Spleen (tissue), 11 donors: ENCODE results near the gene PI4K2A. TPM values are rescaled to one million over a fixed set of nuclear protein-coding genes. Genes with fewer than 3 reads are reported as not detected.

Experiments used
- DNase-seq: peaks from one replicate; pipeline ENCODE4 v3.0.0-alpha.2; 2020
- H3K27ac ChIP-seq, 8 donors: fragments of 200-600 bp; sonication (generic) in 7 of 8; 1 replicate in 4 of 8; 2 replicates in 4 of 8; pipeline versions ENCODE4 v1.5.0 to v1.8.0; 2016 to 2021; ENCODE audit warnings: inconsistent platforms in 4 of 8, mild to moderate bottlenecking in 4 of 8, moderate library complexity in 1 of 8
- H3K27me3 ChIP-seq, 7 donors: fragments of 200-600 bp; sonication (generic) in 6 of 7; replicated peaks in 1 of 7; 1 replicate in 4 of 7; 2 replicates in 3 of 7; pipeline versions ENCODE4 v1.5.0 to v1.8.0; 2016 to 2021; ENCODE audit warnings: inconsistent platforms in 3 of 7, mild to moderate bottlenecking in 1 of 7
- H3K36me3 ChIP-seq, 6 donors: fragments of 200-600 bp; sonication (generic) in 5 of 6; 1 replicate in 4 of 6; 2 replicates in 2 of 6; pipeline versions ENCODE4 v1.5.0 to v1.8.0; 2016 to 2021; ENCODE audit warnings: inconsistent platforms in 2 of 6
- H3K4me1 ChIP-seq, 6 donors: fragments of 200-600 bp; sonication (generic) in 5 of 6; 1 replicate in 3 of 6; 2 replicates in 3 of 6; pipeline versions ENCODE4 v1.5.0 to v1.8.0; 2016 to 2021; ENCODE audit warnings: inconsistent platforms in 3 of 6
- H3K4me3 ChIP-seq, 8 donors: fragments of 200-600 bp; sonication (generic) in 7 of 8; 1 replicate in 4 of 8; 2 replicates in 4 of 8; pipeline versions ENCODE4 v1.5.0 to v1.8.0; 2016 to 2021; ENCODE audit warnings: inconsistent platforms in 4 of 8, mild to moderate bottlenecking in 4 of 8, moderate library complexity in 2 of 8
- H3K9me3 ChIP-seq, 8 donors: fragments of 200-600 bp; sonication (generic) in 7 of 8; 1 replicate in 4 of 8; 2 replicates in 4 of 8; pipeline versions ENCODE4 v1.5.0 to v1.8.0; 2016 to 2021; ENCODE audit warnings: inconsistent platforms in 4 of 8
- POLR2A ChIP-seq, 3 donors: fragments of 450-650 bp; IDR thresholded peaks; one replicate each; pipeline ENCODE4 v1.5.1; 2017; ENCODE audit warnings: antibody characterized with exemption in 3 of 3, mild to moderate bottlenecking in 1 of 3
- POLR2AphosphoS5 ChIP-seq, 3 donors: sonication (generic); formaldehyde crosslinking; IDR thresholded peaks; one replicate each; pipeline ENCODE4 v1.5.1; 2017; ENCODE audit warnings: antibody characterized with exemption in 3 of 3
- WGBS, 5 donors: extraction: QIAGEN DNeasy Blood & Tissue Kit in 3 of 5; methylation state at CpG; one replicate each; pipeline versions ENCODE4 v1.1.5 to v1.1.7; 2013 to 2018; 5-methylcytosine and 5-hydroxymethylcytosine counted together
- intact Hi-C: fragments of 100-400 bp; cut with DNase I; formaldehyde crosslinking; loops from one replicate; pipeline ENCODE4 v1.15.0; 2023; ENCODE audit warnings: low total_unique reads
- polyA plus RNA-seq, 3 donors: library from polyadenylated mRNA; stranded (reverse); fragments of 200-250 nt; gene quantifications; one replicate each; pipeline ENCODE4 v1.2.1, GENCODE V29; 2013
- total RNA-seq, 7 donors: library from RNA; depleted of rRNA in 3 of 7; stranded (reverse); fragments of >200 nt in 3 of 7; fragmentation: NEBNext Ultra II Directional in 4 of 7; extraction: Animal tissue kit (Norgen Biotek cat#: 25700) in 4 of 7; gene quantifications; one replicate each; pipeline versions ENCODE4 v1.1.0 to v1.2.1, GENCODE V29; 2016 to 2021
- TF ChIP-seq, protein P1 (sequence below), 11 experiments: fragments of 200-600 bp in 7 of 11; fragments of 450-650 bp in 4 of 11; sonication (generic) in 4 of 11; IDR thresholded peaks in 8 of 11; conservative IDR thresholded peaks in 3 of 11; 1 replicate in 7 of 11; 2 replicates in 4 of 11; pipeline versions ENCODE4 v1.4.0 to v1.8.0; 2016 to 2021; ENCODE audit warnings: antibody characterized with exemption in 11 of 11, inconsistent platforms in 4 of 11, mild to moderate bottlenecking in 1 of 11
- donor health status: healthy with polysubstance abuse.
- donor health status: DM: no; HTN: no; CAD: no; lungs with moderate emphysema.
- donor health status: DM: no; HTN: no; CAD: no.
- donor health status: Bipolar disorder and iron deficiency.
- donor health status: healthy.
- donor health status: DM: no; HTN: no; CAD: no.
- donor health status: DM: yes; HTN: yes; CAD: no.

PI4K2A gene
- total and polyA plus RNA-seq, 10 donors = 7.1 to 28.7 (median 22.5) TPM

DNA sequence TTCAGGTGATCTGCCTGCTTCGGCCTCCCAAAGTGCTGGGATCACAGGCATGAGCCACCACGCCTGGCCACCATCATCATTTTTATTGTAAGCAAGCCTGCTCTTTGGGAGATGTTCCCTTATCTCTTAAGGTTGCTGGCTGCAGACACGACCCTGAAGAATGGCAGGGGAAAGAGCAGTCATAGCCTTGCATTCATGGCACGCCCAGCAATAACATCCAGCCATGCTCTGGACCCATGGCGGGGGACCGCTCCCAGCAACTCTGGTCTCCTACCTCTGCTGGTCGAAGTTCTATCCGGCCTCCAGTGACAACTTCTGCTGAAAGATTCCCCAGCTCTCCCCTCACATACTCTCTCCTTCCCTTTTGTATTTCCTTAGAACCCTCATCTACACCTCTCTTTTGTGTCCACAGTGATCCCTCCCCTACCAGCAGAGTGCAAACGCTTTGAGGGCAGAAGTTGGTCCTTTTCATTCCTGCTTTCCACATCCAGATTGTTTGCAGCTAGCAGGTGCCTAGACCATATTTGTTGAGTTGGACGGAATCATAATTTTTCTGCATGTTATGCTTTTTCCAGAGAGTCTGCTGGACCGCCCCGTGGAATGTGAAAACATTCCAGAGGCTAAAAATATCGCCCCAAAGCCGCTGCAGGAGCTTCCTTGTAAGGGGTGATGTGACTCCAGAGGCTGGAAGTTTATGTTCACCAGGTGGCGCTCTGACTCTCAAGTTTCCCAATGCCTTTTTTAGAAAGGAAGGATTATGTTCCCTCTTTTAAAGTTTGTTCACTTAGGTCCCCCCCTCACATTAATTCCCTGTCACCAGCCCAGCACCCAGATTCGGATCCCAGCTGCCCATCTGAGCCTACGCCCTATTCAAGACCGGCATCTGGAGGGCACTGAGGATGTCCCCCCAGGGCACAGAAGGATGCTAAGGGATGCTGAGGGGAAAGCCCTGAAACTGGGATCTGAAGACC is 68.8 kb downstream of the PI4K2A start:
- no peak for TF ChIP-seq POLR2A (IDR thresholded peaks at IDR 0.05)
- TF ChIP-seq, protein P1, sequence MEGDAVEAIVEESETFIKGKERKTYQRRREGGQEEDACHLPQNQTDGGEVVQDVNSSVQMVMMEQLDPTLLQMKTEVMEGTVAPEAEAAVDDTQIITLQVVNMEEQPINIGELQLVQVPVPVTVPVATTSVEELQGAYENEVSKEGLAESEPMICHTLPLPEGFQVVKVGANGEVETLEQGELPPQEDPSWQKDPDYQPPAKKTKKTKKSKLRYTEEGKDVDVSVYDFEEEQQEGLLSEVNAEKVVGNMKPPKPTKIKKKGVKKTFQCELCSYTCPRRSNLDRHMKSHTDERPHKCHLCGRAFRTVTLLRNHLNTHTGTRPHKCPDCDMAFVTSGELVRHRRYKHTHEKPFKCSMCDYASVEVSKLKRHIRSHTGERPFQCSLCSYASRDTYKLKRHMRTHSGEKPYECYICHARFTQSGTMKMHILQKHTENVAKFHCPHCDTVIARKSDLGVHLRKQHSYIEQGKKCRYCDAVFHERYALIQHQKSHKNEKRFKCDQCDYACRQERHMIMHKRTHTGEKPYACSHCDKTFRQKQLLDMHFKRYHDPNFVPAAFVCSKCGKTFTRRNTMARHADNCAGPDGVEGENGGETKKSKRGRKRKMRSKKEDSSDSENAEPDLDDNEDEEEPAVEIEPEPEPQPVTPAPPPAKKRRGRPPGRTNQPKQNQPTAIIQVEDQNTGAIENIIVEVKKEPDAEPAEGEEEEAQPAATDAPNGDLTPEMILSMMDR (IDR thresholded peaks at IDR 0.05 in 8 of 11, conservative IDR thresholded peaks at IDR 0.05 in 3 of 11) = peak in 10 of 11 experiments; percentile 18 to 72 (median 50)
- DNase-seq = peak; percentile 58
- Histone ChIP-seq H3K27ac (peak overlapping the region in 1 of 8 donors; percentile 30), H3K27me3 (peaks cover 0 to 48% (median 3%) of the 10 kb centered on the region in 7 donors), H3K4me3 (no peak overlapping the region), H3K9me3 (no peaks in the 10 kb centered on the region), H3K36me3 (no peaks in the 10 kb centered on the region), H3K4me1 (peaks cover 4 to 38% (median 24%) of the 10 kb centered on the region in 6 donors)
- intact Hi-C loops = no loop called here
- 41 to 47% (median 42%) methylated on average over 18 of the region's 18 CpGs for WGBS, 5 donors

DNA sequence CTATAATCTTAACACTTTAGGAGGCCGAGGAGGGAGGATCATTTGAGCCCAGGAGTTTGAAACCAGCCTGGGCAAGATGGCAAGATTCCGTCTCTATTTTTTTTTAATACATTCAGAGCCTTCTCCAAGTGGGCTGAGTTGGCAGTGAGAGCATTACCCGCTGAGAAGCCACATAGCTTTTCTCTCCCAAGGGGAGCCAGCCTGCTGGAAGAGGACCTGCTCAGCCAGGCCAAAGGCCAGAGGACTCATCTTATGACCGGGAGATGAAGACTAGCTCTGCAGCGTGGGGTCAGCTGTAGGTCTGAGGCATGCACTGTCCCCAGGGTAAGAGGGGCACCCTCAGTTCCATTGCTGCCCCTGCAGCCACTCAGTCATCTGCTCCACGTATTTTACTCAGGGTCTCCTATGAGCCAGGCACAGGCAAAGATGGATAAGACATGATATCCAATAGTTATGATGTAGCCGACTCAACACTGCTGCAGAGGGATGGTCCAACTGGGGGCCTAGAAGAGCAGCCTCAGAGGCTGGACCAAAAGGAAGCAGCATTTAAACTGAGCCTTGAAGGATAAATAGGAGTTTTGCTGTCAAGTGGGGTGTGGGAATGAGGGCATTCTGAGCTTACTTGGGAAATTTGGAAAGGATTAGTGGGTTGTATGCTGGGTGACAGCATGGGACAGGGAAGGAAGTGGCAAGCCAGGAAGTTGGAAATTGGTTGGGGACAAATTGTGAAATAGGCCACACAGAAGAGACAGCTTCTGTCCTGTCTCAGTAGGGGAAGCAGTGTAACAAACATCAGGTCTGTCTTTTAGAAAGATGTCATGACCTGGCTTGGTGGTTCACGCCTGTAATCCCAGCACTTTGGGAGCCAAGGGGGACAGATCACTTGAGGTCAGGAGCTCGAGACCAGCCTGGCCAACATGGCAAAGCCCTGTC is 71.4 kb downstream of the PI4K2A start:
- DNase-seq = no peak
- intact Hi-C loops = no loop called here
- TF ChIP-seq POLR2AphosphoS5 (IDR thresholded peaks at IDR 0.05) = peak in 1 of 3 donors; percentile 11
- no peak for TF ChIP-seq POLR2A (IDR thresholded peaks at IDR 0.05)
- no peaks in the 10 kb centered on the region for H3K36me3 ChIP-seq
- H3K27ac ChIP-seq = peak overlapping the region in 4 of 8 donors; percentile 19 to 90 (median 83)
- peaks cover 0 to 55% (median 5%) of the 10 kb centered on the region in 7 donors for H3K27me3 ChIP-seq
- no peak overlapping the region for H3K4me3 ChIP-seq
- H3K9me3 ChIP-seq = no peaks in the 10 kb centered on the region
- H3K4me1 ChIP-seq = peaks cover 4 to 63% (median 38%) of the 10 kb centered on the region in 6 donors
- 74 to 90% (median 79%) methylated on average over 9 of the region's 9 CpGs for WGBS, 5 donors

DNA sequence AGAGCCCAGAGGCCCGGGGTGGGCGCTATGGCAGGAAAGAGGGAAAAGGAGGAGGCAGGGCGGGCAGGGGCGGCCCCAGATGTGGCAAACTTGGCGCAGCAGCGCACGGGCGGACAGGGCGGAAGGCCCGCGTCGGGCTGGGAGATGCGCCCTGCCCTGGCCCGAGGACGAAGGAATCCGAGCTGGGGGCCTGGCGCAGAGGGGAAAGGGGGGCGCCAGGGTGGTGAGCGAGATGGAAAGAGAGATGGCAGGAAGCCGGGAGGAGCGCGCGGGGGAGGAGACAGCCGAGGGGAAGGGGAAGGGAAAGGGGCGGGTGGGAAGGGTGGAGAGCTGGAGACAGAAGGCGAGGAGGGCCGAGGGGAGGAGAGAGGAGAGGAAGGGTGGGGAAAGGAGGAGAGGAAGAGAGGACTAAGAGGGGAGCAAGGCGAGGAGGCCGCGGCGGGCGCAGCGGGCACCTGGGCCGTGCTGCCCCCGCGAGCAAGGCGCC is 72.9 kb downstream of the PI4K2A start, which contains the start of gene MARVELD1:
Gene MARVELD1, plus strand, starts transcription at position 392 of the 487 bp plus-strand sequence. CDS start 147 bp downstream, outside the sequence.
- 3 to 5% (median 5%) methylated on average over 29 to 37 of the region's 37 CpGs for WGBS, 5 donors
- Histone ChIP-seq H3K4me1 (peaks cover 4 to 75% (median 44%) of the 10 kb centered on the region in 6 donors), H3K27me3 (peaks cover 0 to 47% (median 5%) of the 10 kb centered on the region in 7 donors), H3K36me3 (no peaks in the 10 kb centered on the region), H3K9me3 (no peaks in the 10 kb centered on the region), H3K27ac (peak within 1 kb of the TSS; percentile 51 to 90 (median 86)), H3K4me3 (peak within 1 kb of the TSS; percentile 52 to 80 (median 60))
- intact Hi-C loops = no loop called here
- TF ChIP-seq POLR2A (IDR thresholded peaks at IDR 0.05) = no peak
- peak in 2 of 3 donors; percentile 37 to 60 for TF ChIP-seq POLR2AphosphoS5 (IDR thresholded peaks at IDR 0.05)
- TF ChIP-seq, protein P1 (IDR thresholded peaks at IDR 0.05 in 8 of 11, conservative IDR thresholded peaks at IDR 0.05 in 3 of 11) = no peak
- no peak for DNase-seq

DNA sequence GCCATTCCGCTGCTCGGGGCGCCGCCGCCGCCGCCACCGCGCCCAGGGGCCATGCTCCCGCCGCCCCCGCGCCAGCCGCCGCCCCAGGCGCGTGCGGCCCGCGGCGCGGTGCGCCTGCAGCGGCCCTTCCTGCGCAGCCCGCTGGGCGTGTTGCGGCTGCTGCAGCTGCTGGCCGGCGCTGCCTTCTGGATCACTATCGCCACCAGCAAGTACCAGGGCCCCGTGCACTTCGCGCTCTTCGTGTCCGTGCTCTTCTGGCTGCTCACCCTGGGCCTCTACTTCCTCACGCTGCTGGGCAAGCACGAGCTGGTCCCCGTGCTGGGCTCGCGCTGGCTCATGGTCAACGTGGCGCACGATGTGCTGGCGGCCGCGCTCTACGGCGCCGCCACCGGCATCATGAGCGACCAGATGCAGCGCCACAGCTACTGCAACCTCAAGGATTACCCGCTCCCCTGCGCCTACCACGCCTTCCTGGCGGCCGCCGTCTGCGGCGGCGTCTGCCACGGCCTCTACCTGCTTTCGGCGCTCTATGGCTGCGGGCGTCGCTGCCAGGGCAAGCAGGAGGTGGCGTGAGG is 73.4 kb downstream of the PI4K2A start:
- intact Hi-C loops = no loop called here
- Histone ChIP-seq H3K27me3 (peaks cover 0 to 41% (median 5%) of the 10 kb centered on the region in 7 donors), H3K4me1 (peaks cover 6 to 79% (median 49%) of the 10 kb centered on the region in 6 donors), H3K4me3 (peak overlapping the region; percentile 52 to 80 (median 60)), H3K9me3 (no peaks in the 10 kb centered on the region), H3K36me3 (no peaks in the 10 kb centered on the region), H3K27ac (peak overlapping the region; percentile 51 to 90 (median 86))
- TF ChIP-seq, protein P1 (IDR thresholded peaks at IDR 0.05 in 8 of 11, conservative IDR thresholded peaks at IDR 0.05 in 3 of 11) = peak in 3 of 11 experiments; percentile 9 to 35 (median 11)
- TF ChIP-seq POLR2AphosphoS5 (IDR thresholded peaks at IDR 0.05) = peak; percentile 5 to 77 (median 66)
- no peak for TF ChIP-seq POLR2A (IDR thresholded peaks at IDR 0.05)
- 0 to 1% (median 0%) methylated on average over 9 to 69 of the region's 69 CpGs for WGBS, 5 donors
- peak; percentile 89 for DNase-seq
